ENCODE data around the gene YKT6. TPM values are rescaled to one million over a fixed set of nuclear protein-coding genes. Genes with fewer than 3 reads are reported as not detected.
A peak's percentile ranks its signal among the peaks of the same experiment; 100 is the strongest.
"Not testable (repeated sequence)": the region's sequence is repeated elsewhere in the genome, so short reads cannot be mapped to it uniquely, and the experiment has no call there.

The YKT6 gene
- total RNA-seq, 4 donors from 2014 or later = 51.7 to 90.0 (median 60.2) TPM

- WGBS, 2 donors = 83% methylated on average over 4 of the region's 4 CpGs
- TF ChIP-seq CTCF (IDR thresholded peaks at IDR 0.05) = no peak
- no peak for TF ChIP-seq POLR2A (IDR thresholded peaks at IDR 0.05)
- Histone ChIP-seq H3K27ac (no peak overlapping the region), H3K4me1 (peaks cover 8 to 31% of the 10 kb centered on the region in 2 donors), H3K4me3 (replicated peaks in 1 of 3) (no peak overlapping the region), H3K9me3 (no peaks in the 10 kb centered on the region), H3K36me3 (no peaks in the 10 kb centered on the region), H3K27me3 (no peaks in the 10 kb centered on the region)
- intact Hi-C loops (cut with DNase I) = no loop called here
- DNase-seq = no peak
Observed at GRCh38 chr7:44162179-44162578, 38.6 kb upstream of the YKT6 start.

- no peak for DNase-seq
- H3K9me3 ChIP-seq = no peaks in the 10 kb centered on the region
- TF ChIP-seq CTCF (IDR thresholded peaks at IDR 0.05) (no peak), POLR2A (IDR thresholded peaks at IDR 0.05) (no peak)
- peaks cover 8 to 31% of the 10 kb centered on the region in 2 donors for H3K4me1 ChIP-seq
- intact Hi-C loops (cut with DNase I) = no loop called here
- H3K4me3 ChIP-seq (replicated peaks in 1 of 3) = no peak overlapping the region
- no peaks in the 10 kb centered on the region for H3K27me3 ChIP-seq
- no peak overlapping the region for H3K27ac ChIP-seq
- no peaks in the 10 kb centered on the region for H3K36me3 ChIP-seq
- WGBS, 2 donors = 56 to 71% methylated on average over 1 of the region's 1 CpG
Observed at GRCh38 chr7:44162785-44163395, 37.9 kb upstream of the YKT6 start.

GRCh38 chr7:44163591-44163990 is 37.2 kb upstream of the YKT6 start:
- Histone ChIP-seq H3K27me3 (no peaks in the 10 kb centered on the region), H3K4me1 (peaks cover 8 to 26% of the 10 kb centered on the region in 2 donors), H3K27ac (no peak overlapping the region), H3K36me3 (no peaks in the 10 kb centered on the region), H3K4me3 (replicated peaks in 1 of 3) (no peak overlapping the region), H3K9me3 (no peaks in the 10 kb centered on the region)
- intact Hi-C loops (cut with DNase I) = no loop called here
- 7 to 36% methylated on average over 1 of the region's 1 CpG for WGBS, 2 donors
- peak; percentile 39 to 49 for DNase-seq
- TF ChIP-seq CTCF (IDR thresholded peaks at IDR 0.05) = no peak
- TF ChIP-seq POLR2A (IDR thresholded peaks at IDR 0.05) = no peak

GRCh38 chr7:44167920-44168319 is 32.9 kb upstream of the YKT6 start:
- Histone ChIP-seq H3K27ac (no peak overlapping the region), H3K4me3 (replicated peaks in 1 of 3) (no peak overlapping the region), H3K27me3 (no peaks in the 10 kb centered on the region), H3K36me3 (no peaks in the 10 kb centered on the region), H3K9me3 (no peaks in the 10 kb centered on the region), H3K4me1 (peaks cover 0 to 6% of the 10 kb centered on the region in 2 donors)
- no peak for DNase-seq
- TF ChIP-seq POLR2A (IDR thresholded peaks at IDR 0.05) (no peak), CTCF (IDR thresholded peaks at IDR 0.05) (no peak)
- intact Hi-C loops (cut with DNase I) = no loop called here

- H3K36me3 ChIP-seq; intact Hi-C loops (cut with DNase I); H3K27me3 ChIP-seq; H3K27ac ChIP-seq; H3K9me3 ChIP-seq; DNase-seq; H3K4me1 ChIP-seq; H3K4me3 ChIP-seq (replicated peaks in 1 of 3): not testable (repeated sequence)
- WGBS, 2 donors = 94 to 98% methylated on average over 9 of the region's 9 CpGs
Observed at GRCh38 chr7:44171901-44172300, 28.9 kb upstream of the YKT6 start.

GRCh38 chr7:44172352-44172751 is 28.4 kb upstream of the YKT6 start:
- TF ChIP-seq POLR2A (IDR thresholded peaks at IDR 0.05) (no peak), CTCF (IDR thresholded peaks at IDR 0.05) (no peak)
- Histone ChIP-seq H3K27me3 (no peaks in the 10 kb centered on the region), H3K27ac (no peak overlapping the region), H3K4me3 (replicated peaks in 1 of 3) (no peak overlapping the region), H3K9me3 (no peaks in the 10 kb centered on the region), H3K36me3 (no peaks in the 10 kb centered on the region), H3K4me1 (no peaks in the 10 kb centered on the region)
- no peak for DNase-seq
- intact Hi-C loops (cut with DNase I) = no loop called here

Data from thyroid gland (tissue), 4 donors.